Ovary (tissue), 9 donors: Measurements from ENCODE around the gene CARMIL1. TPM values are rescaled to one million over a fixed set of nuclear protein-coding genes. Genes with fewer than 3 reads are reported as not detected.

Source experiments
- DNase-seq, 5 donors: peaks; one replicate each; pipeline ENCODE4 v3.0.0-alpha.2; 2019 to 2020
- H3K27ac ChIP-seq, 2 donors: fragments of 200-600 bp; one replicate each; pipeline versions ENCODE4 v1.5.1 to v1.8.0; 2019 to 2022
- H3K27me3 ChIP-seq: fragments of 200-600 bp; one replicate; pipeline ENCODE4 v1.8.0; 2022
- H3K36me3 ChIP-seq: fragments of 200-600 bp; sonication (generic); one replicate; pipeline ENCODE4 v1.5.1; 2019
- H3K4me1 ChIP-seq: one replicate; pipeline ENCODE4 v1.8.1; 2013; ENCODE audit warnings: mild to moderate bottlenecking, moderate library complexity; ENCODE audit not compliant: insufficient read depth
- H3K4me3 ChIP-seq: fragments of 200-600 bp; sonication (generic); one replicate; pipeline ENCODE4 v1.5.1; 2017
- H3K9me3 ChIP-seq, 2 donors: fragments of 200-600 bp in 1 of 2; sonication (generic) in 1 of 2; one replicate each; pipeline versions ENCODE4 v1.5.1 to v1.8.1; 2013 to 2019; ENCODE audit warnings: mild to moderate bottlenecking in 1 of 2, moderate library complexity in 1 of 2
- EP300 ChIP-seq: sonication (generic); formaldehyde crosslinking; IDR thresholded peaks from one replicate; pipeline ENCODE4 v1.6.1; 2017; ENCODE audit warnings: antibody characterized with exemption
- POLR2A ChIP-seq: fragments of 450-650 bp; IDR thresholded peaks from one replicate; pipeline ENCODE4 v1.6.1; 2017; ENCODE audit warnings: antibody characterized with exemption, mild to moderate bottlenecking, moderate library complexity
- WGBS, 3 donors: extraction: QIAGEN DNeasy Blood & Tissue Kit in 1 of 3; methylation state at CpG; one replicate each; pipeline versions ENCODE4 v1.1.5 to v1.1.7; 2013 to 2017; 5-methylcytosine and 5-hydroxymethylcytosine counted together
- intact Hi-C, 4 donors: fragments of 100-400 bp; cut with DNase I; formaldehyde crosslinking; loops; one replicate each; pipeline versions ENCODE4 v1.11.0 to v1.15.1; 2022 to 2023
- polyA plus RNA-seq, 2 donors: library from polyadenylated mRNA; stranded (reverse); fragments of 200-250 nt in 1 of 2; fragments of 350-450 nt in 1 of 2; fragmentation: Illumina TruSeq in 1 of 2; extraction: RNeasy Lipid Tissue Mini Kit (QIAGEN cat#74804) in 1 of 2; gene quantifications; one replicate each; pipeline ENCODE4 v1.2.3, GENCODE V29; 2013 to 2014
- total RNA-seq, 7 donors: library from RNA; depleted of rRNA in 2 of 7; stranded (reverse); fragments of >200 nt in 2 of 7; fragmentation: NEBNext Ultra II Directional in 3 of 7; extraction: Animal tissue kit (Norgen Biotek cat#: 25700) in 3 of 7; gene quantifications; one replicate each; pipeline versions ENCODE4 v1.1.0 to v1.2.4, GENCODE V29; 2016 to 2023
- TF ChIP-seq, protein P1 (sequence below), 3 donors: fragments of 450-650 bp in 2 of 3; fragments of 200-600 bp in 1 of 3; IDR thresholded peaks; one replicate each; pipeline versions ENCODE4 v1.5.1 to v1.8.0; 2016 to 2022; ENCODE audit warnings: antibody characterized with exemption in 3 of 3, mild to moderate bottlenecking in 1 of 3
- donor health status: DM: no; HTN: no; CAD: no; lungs with moderate emphysema.
- donor health status: DM: no; HTN: no; CAD: no.
- donor health status: Bipolar disorder and iron deficiency.
- donor health status: DM: yes; HTN: yes; CAD: no.
- donor health status: DM: no; HTN: no; CAD: no.
- donor health status: DM: yes; HTN: yes; CAD: no.

CARMIL1 gene
- total and polyA plus RNA-seq, 9 donors = 6.4 to 25.6 (median 16.8) TPM

- Histone ChIP-seq H3K9me3 (no peaks in the 10 kb centered on the region), H3K4me3 (no peak overlapping the region), H3K27ac (no peak overlapping the region), H3K36me3 (no peaks in the 10 kb centered on the region), H3K4me1 (no peaks in the 10 kb centered on the region), H3K27me3 (no peaks in the 10 kb centered on the region)
- TF ChIP-seq EP300 (no peak), POLR2A (no peak)
- TF ChIP-seq, protein P1, sequence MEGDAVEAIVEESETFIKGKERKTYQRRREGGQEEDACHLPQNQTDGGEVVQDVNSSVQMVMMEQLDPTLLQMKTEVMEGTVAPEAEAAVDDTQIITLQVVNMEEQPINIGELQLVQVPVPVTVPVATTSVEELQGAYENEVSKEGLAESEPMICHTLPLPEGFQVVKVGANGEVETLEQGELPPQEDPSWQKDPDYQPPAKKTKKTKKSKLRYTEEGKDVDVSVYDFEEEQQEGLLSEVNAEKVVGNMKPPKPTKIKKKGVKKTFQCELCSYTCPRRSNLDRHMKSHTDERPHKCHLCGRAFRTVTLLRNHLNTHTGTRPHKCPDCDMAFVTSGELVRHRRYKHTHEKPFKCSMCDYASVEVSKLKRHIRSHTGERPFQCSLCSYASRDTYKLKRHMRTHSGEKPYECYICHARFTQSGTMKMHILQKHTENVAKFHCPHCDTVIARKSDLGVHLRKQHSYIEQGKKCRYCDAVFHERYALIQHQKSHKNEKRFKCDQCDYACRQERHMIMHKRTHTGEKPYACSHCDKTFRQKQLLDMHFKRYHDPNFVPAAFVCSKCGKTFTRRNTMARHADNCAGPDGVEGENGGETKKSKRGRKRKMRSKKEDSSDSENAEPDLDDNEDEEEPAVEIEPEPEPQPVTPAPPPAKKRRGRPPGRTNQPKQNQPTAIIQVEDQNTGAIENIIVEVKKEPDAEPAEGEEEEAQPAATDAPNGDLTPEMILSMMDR (IDR thresholded peaks at IDR 0.05) = no peak
- intact Hi-C loops = no loop called here
- WGBS, 3 donors = 80 to 87% (median 84%) methylated on average over 3 of the region's 3 CpGs
- DNase-seq = no peak
These were observed 279.1 kb downstream of the CARMIL1 start for GRCh38 chr6:25558155-25558817.

GRCh38 chr6:25560865-25561264 is 281.7 kb downstream of the CARMIL1 start:
- TF ChIP-seq, protein P1 (IDR thresholded peaks at IDR 0.05) = no peak
- TF ChIP-seq POLR2A (no peak), EP300 (no peak)
- no peak overlapping the region for H3K4me3 ChIP-seq
- intact Hi-C loops = no loop called here
- WGBS, 3 donors = 64 to 66% (median 66%) methylated on average over 2 of the region's 2 CpGs
- DNase-seq = no peak
- H3K27me3 ChIP-seq = no peaks in the 10 kb centered on the region
- no peaks in the 10 kb centered on the region for H3K4me1 ChIP-seq
- H3K36me3 ChIP-seq = no peaks in the 10 kb centered on the region
- H3K27ac ChIP-seq = no peak overlapping the region
- H3K9me3 ChIP-seq = no peaks in the 10 kb centered on the region

- Histone ChIP-seq H3K36me3 (no peaks in the 10 kb centered on the region), H3K27me3 (no peaks in the 10 kb centered on the region), H3K4me1 (no peaks in the 10 kb centered on the region), H3K27ac (no peak overlapping the region), H3K9me3 (no peaks in the 10 kb centered on the region), H3K4me3 (no peak overlapping the region)
- TF ChIP-seq POLR2A = no peak
- no peak for TF ChIP-seq EP300
- TF ChIP-seq, protein P1 (IDR thresholded peaks at IDR 0.05) = no peak
- intact Hi-C loops = no loop called here
- DNase-seq = no peak
These were observed 285.8 kb downstream of the CARMIL1 start for GRCh38 chr6:25564943-25565342.

DNA sequence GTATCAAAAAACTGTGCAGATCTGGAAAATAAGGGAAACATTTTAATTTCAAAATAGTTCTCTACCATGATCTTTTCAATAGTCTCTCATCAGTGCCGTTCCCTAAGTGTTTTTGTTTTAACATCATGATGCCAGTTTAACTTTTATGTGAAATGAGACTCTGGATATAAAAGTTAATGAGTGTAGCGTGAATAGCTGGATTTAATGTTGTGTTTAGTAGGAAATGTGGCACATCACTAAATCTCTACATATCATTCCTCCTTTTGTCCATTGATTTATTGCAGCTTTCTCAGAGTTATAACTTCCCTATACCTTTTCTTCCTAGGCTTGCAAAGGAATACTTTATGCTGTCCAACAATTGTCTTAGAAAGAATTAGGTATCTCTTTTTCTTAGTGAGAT is 291.4 kb downstream of the CARMIL1 start:
- Histone ChIP-seq H3K27me3 (no peaks in the 10 kb centered on the region), H3K27ac (no peak overlapping the region), H3K9me3 (no peaks in the 10 kb centered on the region), H3K36me3 (no peaks in the 10 kb centered on the region), H3K4me3 (no peak overlapping the region), H3K4me1 (no peaks in the 10 kb centered on the region)
- TF ChIP-seq, protein P1 (IDR thresholded peaks at IDR 0.05) = no peak
- TF ChIP-seq EP300 = no peak
- TF ChIP-seq POLR2A = no peak
- 37 to 63% (median 62%) methylated on average over 2 of the region's 2 CpGs for WGBS, 3 donors
- intact Hi-C loops = no loop called here
- DNase-seq = no peak
